HG03460 (cell line): Measurements from ENCODE around the gene BTRC.

Experiments
- ATAC-seq: cut with Tn5 transposase; IDR thresholded peaks from one replicate; pipeline ENCODE4 v1.9.1; 2021; ENCODE audit not compliant: unreplicated experiment

Gene BTRC

DNA sequence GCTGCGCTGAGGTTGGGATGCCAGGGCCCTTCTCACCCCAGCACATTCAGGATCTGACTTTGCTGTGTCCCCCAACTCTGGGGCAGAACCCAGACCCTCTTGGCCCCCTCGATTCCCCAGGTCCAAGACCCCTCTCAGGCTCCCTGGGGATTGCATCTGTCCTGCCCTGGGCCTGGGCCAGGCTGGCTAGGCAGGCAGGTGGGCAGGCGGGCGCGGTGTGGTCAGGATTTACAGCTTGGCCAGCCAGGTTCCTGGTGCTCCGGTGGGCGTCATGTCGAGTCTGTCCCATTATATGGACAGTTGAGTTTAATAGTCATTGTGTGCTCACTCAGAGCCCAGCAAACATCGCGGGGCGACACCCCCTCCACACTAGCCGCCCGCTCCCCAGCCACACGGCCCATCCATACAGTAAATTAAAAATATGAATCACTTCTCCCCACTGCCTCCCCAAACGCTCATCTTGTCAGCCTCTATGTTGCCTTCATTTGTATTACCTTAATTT lies 210.6 kb downstream of the BTRC start:
- no peak for ATAC-seq

DNA sequence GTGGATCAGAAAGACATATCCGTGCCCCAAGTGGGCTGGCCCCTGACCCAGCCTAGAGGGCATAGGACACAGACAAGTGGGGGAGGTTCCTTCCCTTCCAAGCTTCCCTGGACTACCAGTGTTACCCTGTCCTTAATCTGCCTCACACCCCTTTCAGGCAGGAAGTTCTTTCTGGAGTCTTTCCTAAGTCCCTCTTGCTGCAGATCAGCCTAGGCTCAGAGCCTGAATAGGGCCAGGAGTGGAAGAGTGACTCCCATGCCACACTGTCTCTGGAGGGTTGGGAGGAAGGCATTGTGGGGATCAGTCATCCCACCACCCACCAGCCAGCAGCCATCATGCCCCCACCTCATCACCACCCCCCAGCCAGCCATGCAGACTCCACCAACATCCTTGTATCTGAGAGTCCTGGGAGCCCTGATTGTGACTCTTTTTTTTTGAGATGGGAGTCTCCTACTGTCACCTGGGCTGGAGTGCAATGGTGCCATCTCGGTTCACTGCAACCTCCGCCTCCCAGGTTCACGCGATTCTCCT lies 211.5 kb downstream of the BTRC start:
- no peak for ATAC-seq

DNA sequence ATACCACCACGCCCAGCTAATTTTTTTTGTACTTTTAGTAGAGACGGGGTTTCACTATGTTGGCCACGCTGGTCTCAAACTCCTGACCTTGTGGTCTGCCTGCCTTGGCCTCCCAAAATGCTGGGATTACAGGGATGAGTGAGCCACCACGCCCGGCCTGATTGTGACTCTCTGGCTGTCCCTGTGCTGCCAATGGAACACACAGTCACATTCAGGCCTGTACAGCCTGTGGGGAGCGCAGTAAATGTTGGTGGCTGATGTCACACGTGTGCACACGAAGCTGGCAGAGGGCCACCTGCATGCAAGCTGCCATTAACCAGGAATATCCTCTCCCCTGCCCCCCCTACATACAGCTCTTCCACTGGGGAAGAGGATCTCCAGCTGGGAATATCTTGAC lies 212.0 kb downstream of the BTRC start:
- ATAC-seq: no peak

DNA sequence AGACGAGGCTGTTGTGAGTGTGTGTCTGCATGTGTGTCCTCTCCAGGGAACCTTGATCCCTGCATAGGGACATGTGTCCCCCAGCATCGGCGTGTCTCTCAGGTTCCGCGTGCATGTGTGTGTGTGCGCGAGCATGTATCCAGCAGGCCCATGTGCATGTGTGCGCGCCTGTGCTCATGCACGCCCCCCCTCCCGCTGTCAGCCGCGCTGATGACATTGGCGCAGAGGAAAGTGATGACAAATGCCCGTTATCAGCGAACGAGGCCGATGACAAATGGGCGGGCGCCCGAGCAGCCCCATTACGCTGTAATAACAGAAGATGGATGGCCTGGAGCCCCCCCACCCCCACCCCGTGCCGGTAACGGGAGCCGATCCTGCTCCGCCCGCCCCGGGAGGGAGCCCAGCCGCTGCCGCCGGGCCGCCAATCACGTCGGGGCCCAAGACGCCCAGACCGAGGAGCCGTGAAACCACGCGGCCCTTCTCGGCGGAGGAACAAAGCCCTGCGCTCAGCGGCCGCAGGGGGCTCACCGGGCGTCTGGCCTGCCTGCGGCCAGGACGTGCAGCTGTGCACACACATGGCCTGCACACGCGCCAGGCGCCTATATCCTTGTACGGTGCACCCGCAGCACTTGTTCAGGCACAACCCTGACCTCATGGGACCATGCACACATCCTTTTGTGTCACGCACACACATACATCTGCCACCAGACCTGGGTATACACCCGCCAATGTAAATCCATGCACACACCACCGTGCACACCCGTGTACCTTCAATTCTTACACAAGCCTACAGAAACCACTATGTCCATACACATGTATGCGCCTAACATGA lies 212.6 kb downstream of the BTRC start:
- no peak for ATAC-seq

DNA sequence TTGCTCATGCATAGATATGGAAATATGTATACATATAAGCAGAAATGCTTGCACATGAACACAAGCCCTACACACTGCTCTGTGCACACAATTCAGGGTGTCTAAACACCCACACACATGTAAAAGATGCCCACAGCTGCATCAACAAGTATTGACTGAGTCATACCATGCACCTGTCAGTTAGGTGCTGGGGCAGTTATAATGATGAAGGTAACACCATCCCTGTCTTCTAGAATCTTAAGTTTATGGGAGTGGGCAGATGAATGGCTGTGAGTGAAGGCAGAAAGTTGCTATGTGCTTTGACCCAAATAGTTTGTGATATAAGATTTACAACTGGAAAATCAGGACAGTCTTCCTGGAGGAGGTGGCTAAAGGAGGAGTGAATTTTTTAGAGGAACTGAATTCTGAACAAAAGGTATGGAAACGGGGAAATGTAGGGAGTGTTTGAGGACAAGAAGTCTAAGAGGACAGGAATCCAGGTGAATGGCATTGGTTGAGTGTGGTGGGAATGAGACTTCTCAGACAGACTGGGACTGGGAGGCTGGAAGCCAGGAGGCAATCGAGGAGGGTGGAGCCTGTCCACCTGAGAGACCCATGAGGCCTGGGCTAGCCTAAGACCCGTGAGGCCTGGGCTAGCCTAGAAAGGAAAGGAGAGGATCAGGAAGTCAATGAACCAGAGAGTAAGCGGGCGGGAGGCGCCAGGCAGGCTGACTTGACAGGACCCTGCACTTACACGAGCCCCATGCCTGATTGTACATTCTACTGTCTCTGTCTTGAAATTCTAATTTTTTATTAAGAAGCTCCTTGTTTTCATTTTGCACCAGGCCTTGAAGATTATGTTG lies 213.4 kb downstream of the BTRC start:
- no peak for ATAC-seq

DNA sequence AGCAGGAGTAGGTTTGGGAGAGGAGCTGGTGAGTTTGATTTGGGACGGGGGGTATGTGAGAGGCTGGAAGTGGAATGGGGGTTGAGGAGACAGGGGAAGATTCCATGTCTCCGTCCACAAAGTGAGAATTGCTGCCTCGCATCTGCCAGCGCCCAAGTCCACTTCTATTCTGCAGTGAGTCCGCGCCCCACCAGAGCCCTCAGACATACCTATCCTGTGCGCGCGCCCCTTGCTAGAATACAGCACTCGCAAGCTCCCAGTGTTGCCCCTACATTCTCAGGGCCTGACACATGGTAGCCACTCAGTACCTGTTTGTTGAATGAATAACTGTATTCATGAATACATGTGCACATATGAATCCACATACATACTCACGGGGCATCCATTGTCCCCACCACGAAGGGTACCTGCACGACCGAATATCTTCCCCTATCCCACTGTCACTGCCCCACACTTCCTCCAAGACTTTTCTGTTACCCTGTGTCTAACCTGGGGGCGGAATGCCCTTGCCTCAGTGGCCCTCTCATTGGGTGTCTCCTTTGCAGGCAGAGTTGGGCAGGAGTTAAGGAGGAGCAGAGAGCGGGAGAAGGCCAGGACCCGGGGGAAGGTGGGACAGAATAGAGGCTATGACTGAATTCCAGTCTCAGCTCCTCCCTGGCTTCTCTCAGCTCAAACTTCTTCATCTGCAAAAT lies 214.2 kb downstream of the BTRC start:
- ATAC-seq: no peak

DNA sequence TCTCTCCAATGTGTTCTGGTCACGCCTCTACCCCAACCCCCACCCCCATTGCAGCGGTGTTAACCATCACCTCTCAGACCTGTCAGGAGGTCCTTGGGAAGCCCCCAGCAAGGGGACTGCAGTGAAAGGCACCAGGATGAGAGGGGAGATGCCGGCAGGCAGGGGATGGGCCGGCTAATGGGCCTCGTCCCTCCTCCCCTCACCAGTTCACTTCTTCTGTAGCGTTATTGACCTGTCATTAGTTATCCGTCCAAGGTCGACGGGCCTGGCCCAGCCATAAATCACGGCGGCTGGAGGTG lies 215.3 kb downstream of the BTRC start:
- no peak for ATAC-seq

DNA sequence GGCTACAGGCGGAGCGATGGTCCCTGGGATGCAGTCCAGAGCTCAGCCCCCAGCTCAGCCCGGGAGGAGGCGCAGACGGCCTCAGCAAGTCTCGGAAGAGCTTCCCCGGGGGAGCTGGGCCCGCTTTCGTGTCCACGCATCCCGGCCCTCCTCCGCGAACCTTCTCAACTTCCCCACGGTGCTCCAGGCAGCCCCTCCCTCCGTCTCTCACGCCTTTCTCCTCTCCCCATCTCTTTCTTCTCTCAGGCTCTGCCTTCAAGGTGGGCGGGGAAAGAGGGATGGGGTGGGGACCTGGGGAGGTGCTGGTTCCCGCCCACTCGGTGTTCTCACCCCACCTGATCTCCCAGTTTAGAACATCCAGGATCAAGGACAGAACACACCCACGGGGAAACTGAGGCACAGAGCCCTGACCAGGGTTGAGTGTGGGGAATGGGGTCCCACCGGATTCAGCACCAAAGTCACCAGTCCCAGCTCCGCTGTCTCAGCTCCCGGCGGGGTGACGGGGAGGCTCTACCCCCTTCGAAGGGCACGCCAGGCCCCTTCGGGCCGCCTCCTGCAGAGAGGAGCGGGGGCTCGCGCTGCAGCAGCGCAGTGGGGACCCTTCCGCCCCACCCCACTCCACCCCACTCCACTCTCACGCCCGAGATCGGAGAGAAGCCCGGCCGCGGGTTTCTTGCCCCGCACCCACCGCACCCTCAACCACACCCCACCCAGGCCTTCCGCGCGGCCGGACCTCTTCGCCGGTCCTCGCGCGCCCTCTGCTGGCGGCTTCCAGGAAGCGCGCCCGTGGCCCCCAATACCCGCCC lies 215.9 kb downstream of the BTRC start:
- peak; percentile 56 for ATAC-seq

DNA sequence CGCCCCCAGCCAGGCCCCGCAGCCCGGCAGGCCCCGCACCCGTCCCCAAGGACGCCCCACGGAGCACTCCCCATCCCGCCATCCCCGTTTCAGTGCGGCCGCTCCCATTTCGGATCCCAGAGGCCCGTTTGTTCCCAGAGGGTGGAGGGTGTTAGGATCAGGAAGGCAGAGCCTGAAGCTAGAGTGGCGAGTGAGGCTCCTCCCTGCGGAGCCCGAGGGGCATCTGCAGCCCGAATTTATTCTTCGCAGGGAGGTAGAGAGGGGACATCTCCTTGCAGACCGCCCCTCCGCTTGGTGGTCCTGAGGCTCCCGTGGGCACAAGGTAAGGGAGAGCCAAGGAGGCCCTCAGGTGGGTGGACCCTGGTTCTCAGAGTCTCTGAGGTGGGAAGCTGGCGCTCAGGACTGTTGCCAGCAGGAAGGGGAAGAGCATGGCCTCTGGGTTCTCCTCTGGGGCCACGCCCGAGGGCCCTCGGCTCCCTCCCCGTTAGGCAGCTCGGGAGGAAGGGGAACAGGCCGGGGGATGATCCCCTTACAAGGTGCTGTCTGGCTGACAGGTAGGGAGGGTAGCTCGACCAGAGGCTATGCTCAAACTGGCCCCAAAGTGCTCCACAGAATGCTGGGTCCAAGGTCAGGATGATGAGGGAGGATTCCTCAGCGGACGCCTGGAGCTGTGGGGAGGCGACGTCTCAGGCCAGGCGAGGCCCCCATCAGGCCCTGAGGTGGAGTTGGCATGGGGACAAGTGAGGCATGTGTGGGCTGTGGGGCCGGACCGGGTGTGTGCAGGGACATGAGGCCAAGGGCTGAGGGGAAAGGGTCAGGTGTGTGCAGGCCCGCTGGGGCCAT lies 216.7 kb downstream of the BTRC start:
- peak; percentile 20 for ATAC-seq

DNA sequence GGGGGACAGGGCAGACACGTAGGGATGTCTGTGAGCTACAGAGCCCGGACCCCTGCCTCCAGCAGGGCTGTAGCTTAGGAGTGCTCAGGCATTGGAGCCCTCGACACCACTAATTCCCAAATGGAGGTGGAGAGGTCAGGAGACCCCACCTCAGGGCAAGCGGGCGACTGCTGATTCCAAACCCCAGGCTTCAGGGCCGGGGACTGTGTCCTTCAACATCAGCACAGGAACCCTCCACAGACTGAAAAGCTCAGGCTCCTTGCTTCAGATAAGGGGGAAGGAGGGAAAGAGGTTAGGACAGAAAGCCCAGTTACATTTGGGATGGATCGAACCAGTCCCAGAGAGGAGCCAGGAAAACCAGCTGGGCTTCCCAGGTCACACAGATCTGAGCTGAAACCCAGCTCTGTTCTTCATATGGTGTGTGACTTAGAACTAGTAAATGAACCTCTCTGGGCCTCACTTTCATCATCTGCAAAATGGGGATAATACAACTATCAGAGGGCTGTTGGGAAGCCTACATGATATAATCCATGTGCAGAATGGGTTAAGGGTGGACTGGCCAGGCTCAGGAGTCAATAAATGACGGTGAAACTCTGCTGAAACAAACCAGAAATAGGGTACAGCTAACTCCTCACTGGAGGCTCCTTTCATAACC lies 217.4 kb downstream of the BTRC start:
- ATAC-seq: no peak

DNA sequence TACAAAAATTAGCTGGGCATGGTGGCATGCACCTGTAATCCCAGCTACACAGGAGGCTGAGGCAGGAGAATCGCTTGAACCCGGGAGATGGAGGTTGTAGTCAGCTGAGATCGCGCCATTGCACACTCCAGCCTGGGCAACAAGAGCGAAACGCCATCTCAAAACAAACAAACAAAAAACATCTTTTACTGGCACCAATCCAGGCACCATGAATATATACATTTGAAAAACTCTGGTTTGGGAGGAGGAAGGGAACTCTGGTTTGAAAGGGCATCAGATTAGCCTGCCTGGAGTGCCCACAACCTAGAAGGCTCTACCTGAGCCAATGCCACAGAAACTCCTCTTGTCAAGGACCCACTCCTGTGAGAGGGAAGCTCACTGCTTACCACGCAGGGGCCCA lies 218.2 kb downstream of the BTRC start:
- no peak for ATAC-seq

DNA sequence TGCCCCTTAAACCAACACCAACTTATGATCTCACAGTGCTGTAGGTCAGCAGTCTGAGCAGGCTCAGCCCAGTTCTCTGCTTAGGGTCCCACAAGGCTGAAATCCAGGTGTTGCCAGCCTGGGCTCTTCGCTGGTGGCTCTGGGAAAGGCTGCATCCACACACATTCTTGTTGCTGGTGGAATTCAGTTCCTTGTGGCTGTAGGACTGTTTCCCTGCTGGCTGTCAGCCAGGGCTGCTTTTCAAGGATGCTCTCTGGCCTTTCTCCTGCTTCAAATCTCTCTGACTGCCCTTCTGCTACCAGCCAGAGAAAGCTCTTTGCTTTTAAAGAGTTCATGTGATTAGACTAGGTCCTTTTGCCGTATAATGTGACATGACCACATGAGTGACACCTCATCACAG lies 218.8 kb downstream of the BTRC start:
- ATAC-seq: no peak

DNA sequence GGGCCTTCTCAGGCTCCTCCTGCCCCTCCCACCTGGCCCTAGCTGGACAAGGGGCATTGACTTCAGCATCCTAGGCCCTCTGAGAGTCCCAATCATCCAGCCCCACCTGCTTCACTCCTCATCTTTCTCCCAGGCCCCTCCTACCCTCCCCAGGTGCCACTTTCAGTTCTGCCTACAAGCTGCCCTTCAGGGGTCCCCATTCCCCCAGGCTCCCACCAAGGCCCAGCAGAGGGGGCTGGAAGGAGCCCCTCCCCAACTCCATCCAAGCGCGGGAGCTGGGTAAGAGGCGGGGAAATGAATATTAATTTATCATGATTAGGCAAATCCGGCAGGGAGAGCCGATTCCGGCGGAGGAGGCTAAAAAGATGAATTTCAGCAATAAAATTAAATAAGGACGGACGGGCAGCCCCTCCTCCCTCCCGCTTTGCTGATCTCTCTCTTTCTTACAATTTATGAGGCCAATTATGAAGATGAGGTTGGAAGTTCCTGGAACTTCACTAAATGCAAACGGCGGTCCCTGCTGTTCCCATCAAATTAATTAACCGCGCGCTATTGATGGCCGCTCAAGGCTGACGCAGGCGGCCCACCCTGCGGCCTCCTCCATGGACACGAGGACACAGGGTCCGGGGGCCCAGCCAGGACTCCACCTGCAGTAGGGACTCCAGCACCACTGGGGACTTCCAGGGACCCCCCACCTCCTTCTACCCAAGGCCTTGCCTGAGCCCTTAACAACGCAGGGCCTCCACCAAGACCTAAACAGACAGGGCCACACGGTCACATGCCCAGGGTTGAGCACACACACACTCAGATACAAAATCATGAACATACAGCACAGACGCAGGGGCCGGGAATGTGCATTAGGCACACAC lies 220.2 kb downstream of the BTRC start:
- ATAC-seq: no peak

DNA sequence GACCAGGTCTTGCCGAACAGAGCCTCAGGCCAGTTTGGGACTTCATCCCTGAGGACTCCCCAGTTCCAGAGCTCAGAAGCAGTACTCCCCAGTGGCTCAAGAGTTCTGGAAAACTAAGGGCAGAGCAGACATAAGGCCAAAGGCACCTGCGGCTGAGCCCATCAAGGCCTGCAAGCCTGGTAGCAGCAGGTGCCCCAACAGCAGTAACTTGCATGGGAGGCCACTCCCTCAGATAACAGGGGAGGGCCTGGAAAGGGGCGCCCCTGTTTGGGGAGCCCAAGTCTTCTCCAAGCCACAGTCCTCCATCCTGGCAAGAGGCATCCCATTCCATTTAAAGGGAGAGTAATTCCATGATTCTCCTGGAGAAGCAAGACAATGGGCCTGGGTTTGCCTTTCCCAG lies 221.1 kb downstream of the BTRC start:
- ATAC-seq: no peak

DNA sequence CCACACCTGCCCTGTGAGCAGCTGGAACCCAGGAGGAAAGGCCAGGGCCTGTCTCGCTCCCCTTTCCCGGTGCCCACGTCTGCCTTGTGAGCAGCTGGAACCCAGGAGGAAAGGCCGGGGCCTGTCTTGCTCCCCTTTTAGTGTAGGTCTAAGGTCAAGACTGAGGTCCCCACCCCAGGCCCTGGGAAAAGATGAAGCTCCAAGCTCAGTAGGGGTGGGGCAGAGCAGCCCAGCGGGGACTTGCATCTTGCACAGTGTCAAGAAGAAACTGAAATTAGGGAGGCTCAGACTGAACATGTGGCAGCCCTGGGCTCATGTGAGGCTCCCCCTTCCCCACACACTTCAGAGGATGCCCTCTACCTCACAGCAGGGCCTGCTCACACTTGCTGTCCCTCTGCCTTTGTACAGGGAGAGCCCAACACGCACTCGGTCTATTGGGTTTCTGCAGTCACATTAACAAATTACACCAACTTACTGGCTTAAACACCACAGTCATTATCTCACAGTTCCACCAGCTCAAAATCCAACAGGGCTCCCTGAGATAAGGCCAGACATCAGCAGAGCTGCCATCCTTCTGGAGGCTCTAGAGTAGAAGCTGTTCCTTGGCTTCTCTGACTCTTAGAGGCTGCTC lies 221.7 kb downstream of the BTRC start:
- ATAC-seq: no peak

DNA sequence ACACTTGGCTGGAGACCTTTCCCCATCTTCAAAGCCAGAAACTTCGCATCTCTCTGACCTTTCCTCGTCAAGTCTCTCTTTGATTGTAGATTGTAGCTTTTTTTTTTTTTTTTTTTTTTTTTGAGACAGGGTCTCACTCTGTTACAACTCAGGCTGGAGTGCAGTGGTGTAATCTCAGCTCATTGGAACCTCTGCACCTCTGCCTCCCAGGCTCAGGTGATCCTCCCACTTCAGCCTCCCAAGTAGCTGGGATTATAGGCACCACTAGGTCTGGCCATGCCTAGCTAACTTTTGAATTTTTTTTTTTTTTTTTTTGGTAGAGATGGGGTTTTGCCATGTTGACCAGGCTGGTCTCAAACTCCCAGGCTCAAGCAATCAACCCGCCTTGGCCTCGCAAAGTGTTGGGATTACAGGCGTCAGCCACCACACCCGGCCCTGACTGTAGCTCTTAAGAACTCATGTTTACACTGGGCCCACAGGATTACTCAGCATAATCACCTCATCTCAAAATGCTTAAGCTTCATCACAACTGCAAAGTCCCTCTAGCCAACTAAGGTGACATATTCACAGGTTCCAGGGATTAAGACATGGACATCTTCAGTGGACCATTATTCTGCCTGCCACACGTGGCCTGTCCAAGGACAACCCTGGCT lies 222.4 kb downstream of the BTRC start:
- no peak for ATAC-seq

DNA sequence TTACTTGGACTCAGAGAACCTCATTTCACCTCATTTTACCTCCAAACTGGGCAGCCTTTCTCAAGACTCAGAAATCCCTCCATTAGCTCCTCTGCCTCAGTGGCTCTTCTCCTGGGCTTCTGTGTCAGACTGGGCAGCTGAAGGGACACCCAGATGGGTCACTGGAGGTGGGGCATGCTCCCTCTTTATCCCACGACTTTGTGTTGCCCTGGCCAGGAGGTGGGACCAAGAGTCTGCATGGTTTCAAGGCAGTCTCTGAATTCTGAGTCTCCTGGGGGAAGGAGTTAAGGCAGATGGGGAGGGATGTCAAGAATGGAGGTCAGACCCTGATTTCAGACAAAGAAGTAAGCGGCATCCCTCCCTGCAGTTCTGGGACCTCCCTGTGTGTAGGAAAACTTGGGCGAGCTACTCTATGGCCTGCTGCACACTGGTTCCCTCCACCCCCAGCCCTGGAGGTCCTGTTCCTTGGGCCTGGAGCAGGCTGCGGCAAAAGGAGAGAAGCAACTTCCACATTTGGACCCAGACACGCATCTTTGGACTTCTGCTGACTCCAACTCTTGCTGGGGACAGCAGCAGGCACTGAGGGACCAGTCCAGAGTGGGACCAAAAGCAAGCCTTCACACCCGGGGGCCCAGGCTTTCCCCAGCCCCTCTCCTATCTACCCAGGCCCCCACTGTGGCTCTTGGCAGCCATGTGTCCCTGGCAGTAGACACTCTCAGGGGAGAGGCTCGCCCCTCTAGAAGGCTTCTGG lies 223.3 kb downstream of the BTRC start:
- ATAC-seq: no peak
